ENCODE measurements around the gene FTSJ1. TPM values are rescaled to one million over a fixed set of nuclear protein-coding genes. Genes with fewer than 3 reads are reported as not detected.

The FTSJ1 gene
- total and polyA plus RNA-seq, 2 of the 4 experiments (the other 2 are of a cell fraction) = 50.8 to 59.9 TPM

DNA sequence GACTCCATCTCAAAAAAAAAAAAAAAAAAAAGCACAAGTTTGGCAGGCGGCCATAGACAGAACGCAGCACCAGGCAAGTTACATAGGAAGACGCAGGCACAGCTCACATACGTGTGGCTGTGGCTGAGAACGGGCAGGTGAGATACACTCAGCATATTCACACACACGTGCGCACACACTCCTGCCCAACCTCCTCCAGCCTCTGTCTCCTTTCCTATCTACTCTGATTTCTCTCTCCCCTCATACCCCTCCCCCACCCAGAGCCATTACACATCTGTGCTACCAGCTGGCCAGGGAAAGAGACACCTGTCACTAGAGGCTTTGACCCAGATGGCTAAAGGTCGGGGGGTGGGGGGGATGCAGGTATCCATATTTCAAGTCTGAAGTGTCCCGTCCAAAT is 3.8 kb upstream of the FTSJ1 start:
- no peak overlapping the region for H2BK20ac ChIP-seq (ENCODE audit: low read depth, low read length)
- peaks cover 0 to 6% of the 10 kb centered on the region in 2 experiments; a peak in 2 of 4 replicates for H3K79me1 ChIP-seq (ENCODE audit: low read depth in 1 of 2, low read length in 2 of 2)
- H3K56ac ChIP-seq (ENCODE audit: extremely low read depth, insufficient read depth, low read length) = no peak overlapping the region
- WGBS, 2 experiments (ENCODE audit: extremely low coverage in 2 of 2, insufficient read length in 1 of 2) = no CpG with 5 or more reads among the region's 9 CpGs
- dilution Hi-C loops (cut with HindIII; ENCODE audit: low sequenced_read_pairs, unreplicated experiment) (no loop called here), intact Hi-C loops (cut with micrococcal nuclease) (no loop called here), in situ Hi-C loops (cut with MboI; ENCODE audit: low sequenced_read_pairs) (no loop called here)
- no peaks in the 10 kb centered on the region for H3K9me3 ChIP-seq (ENCODE audit: control insufficient read depth, insufficient read depth, low read length)
- H2BK5ac ChIP-seq (ENCODE audit: low read depth, low read length, poor library complexity, severe bottlenecking) = no peak overlapping the region
- H3K4me2 ChIP-seq (ENCODE audit: low read depth, low read length) = no peak overlapping the region
- no peak overlapping the region for H4K8ac ChIP-seq (ENCODE audit: low read depth in 2 of 2, low read length in 2 of 2)
- ATAC-seq (ENCODE audit: low read depth) = no peak
- no peak overlapping the region for H3K27ac ChIP-seq (ENCODE audit: insufficient read depth, low read length)
- H3K4ac ChIP-seq (ENCODE audit: low read depth, low read length) = no peak overlapping the region
- no peak overlapping the region for H2BK120ac ChIP-seq (ENCODE audit: low read depth, low read length)
- H3K36me3 ChIP-seq (ENCODE audit: control insufficient read depth, insufficient read depth, low read length) = no peaks in the 10 kb centered on the region
- no peak overlapping the region for H3K14ac ChIP-seq (replicated peaks; ENCODE audit: low read depth, low read length)
- H2AFZ ChIP-seq (replicated peaks; ENCODE audit: low read length, poor library complexity) = no peak overlapping the region
- no TSS peak for BruUV-seq (replicated peaks)
- DNase-seq = no peak
- no peak overlapping the region for H3K23ac ChIP-seq (ENCODE audit: low read depth, low read length)
- H3K4me3 ChIP-seq (ENCODE audit: insufficient read depth, low read depth, low read length) = no peak overlapping the region
- H2AK9ac ChIP-seq (replicated peaks; ENCODE audit: low read depth, low read length, poor library complexity) = no peak overlapping the region
- H4K20me1 ChIP-seq (ENCODE audit: insufficient read depth, low read length) = no peaks in the 10 kb centered on the region
- no peak overlapping the region for H4K91ac ChIP-seq (ENCODE audit: insufficient read depth, low read depth, low read length)
- CTCF ChIA-PET = no interaction called here
- TF ChIP-seq MAFK (IDR thresholded peaks at IDR 0.05; ENCODE audit: low read depth, low read length) (no peak), CHD1 (IDR thresholded peaks at IDR 0.05; ENCODE audit: low read depth, low read length) (no peak), RAD21 (IDR thresholded peaks at IDR 0.05; ENCODE audit: low read length) (no peak), MXI1 (IDR thresholded peaks at IDR 0.05; ENCODE audit: borderline replicate concordance, low read depth, low read length) (no peak), FOS (IDR thresholded peaks at IDR 0.05; ENCODE audit: low read depth, low read length) (no peak), MAZ (IDR thresholded peaks at IDR 0.05; ENCODE audit: borderline replicate concordance, low read depth, low read length) (no peak)
- TF ChIP-seq, protein P1, sequence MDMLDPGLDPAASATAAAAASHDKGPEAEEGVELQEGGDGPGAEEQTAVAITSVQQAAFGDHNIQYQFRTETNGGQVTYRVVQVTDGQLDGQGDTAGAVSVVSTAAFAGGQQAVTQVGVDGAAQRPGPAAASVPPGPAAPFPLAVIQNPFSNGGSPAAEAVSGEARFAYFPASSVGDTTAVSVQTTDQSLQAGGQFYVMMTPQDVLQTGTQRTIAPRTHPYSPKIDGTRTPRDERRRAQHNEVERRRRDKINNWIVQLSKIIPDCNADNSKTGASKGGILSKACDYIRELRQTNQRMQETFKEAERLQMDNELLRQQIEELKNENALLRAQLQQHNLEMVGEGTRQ (IDR thresholded peaks at IDR 0.05; ENCODE audit: low read depth, low read length) = no peak
- TF ChIP-seq, protein P2, sequence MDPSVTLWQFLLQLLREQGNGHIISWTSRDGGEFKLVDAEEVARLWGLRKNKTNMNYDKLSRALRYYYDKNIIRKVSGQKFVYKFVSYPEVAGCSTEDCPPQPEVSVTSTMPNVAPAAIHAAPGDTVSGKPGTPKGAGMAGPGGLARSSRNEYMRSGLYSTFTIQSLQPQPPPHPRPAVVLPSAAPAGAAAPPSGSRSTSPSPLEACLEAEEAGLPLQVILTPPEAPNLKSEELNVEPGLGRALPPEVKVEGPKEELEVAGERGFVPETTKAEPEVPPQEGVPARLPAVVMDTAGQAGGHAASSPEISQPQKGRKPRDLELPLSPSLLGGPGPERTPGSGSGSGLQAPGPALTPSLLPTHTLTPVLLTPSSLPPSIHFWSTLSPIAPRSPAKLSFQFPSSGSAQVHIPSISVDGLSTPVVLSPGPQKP (IDR thresholded peaks at IDR 0.05; ENCODE audit: borderline replicate concordance, low read depth, low read length) = no peak
- TF ChIP-seq, protein P3, sequence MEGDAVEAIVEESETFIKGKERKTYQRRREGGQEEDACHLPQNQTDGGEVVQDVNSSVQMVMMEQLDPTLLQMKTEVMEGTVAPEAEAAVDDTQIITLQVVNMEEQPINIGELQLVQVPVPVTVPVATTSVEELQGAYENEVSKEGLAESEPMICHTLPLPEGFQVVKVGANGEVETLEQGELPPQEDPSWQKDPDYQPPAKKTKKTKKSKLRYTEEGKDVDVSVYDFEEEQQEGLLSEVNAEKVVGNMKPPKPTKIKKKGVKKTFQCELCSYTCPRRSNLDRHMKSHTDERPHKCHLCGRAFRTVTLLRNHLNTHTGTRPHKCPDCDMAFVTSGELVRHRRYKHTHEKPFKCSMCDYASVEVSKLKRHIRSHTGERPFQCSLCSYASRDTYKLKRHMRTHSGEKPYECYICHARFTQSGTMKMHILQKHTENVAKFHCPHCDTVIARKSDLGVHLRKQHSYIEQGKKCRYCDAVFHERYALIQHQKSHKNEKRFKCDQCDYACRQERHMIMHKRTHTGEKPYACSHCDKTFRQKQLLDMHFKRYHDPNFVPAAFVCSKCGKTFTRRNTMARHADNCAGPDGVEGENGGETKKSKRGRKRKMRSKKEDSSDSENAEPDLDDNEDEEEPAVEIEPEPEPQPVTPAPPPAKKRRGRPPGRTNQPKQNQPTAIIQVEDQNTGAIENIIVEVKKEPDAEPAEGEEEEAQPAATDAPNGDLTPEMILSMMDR (conservative IDR thresholded peaks at IDR 0.05; ENCODE audit: low read depth, low read length) = no peak
- no peak overlapping the region for H2AK5ac ChIP-seq (ENCODE audit: low read depth, low read length)
- no peak overlapping the region for H3K18ac ChIP-seq (ENCODE audit: low read depth, low read length)
- peaks cover 5% of the 10 kb centered on the region; the same call in 1 of the 2 replicates for H3K4me1 ChIP-seq (ENCODE audit: control insufficient read depth, insufficient read depth, low read length)
- no peak overlapping the region for H3K9ac ChIP-seq (ENCODE audit: low read depth, low read length)
- no peak overlapping the region for H4K5ac ChIP-seq (ENCODE audit: low read depth, low read length)
- no peaks in the 10 kb centered on the region for H3K9me1 ChIP-seq (ENCODE audit: insufficient read depth, low read length)
- peaks cover 4% of the 10 kb centered on the region; the same call in 1 of the 2 replicates for H3K27me3 ChIP-seq (ENCODE audit: control insufficient read depth, insufficient read depth, low read length)
- POLR2A ChIA-PET (ENCODE audit: unreplicated experiment) = no interaction called here
- H2BK15ac ChIP-seq (ENCODE audit: low read depth, low read length) = no peak overlapping the region
